Stomach smooth muscle (tissue), 2 donors: ENCODE measurements around the gene RBMXL3.
"Not testable (repeated sequence)": the region's sequence is repeated elsewhere in the genome, so short reads cannot be mapped to it uniquely, and the experiment has no call there.

ENCODE experiments used
- H3K27ac ChIP-seq: one replicate; pipeline ENCODE4 v1.7.0; 2013; ENCODE audit warnings: mild to moderate bottlenecking, low read length, inconsistent platforms
- H3K27me3 ChIP-seq, 2 donors: one replicate each; pipeline ENCODE4 v1.7.0; 2013; ENCODE audit warnings: low read length in 2 of 2; ENCODE audit not compliant: insufficient read depth in 2 of 2, control insufficient read depth in 1 of 2
- H3K36me3 ChIP-seq, 2 donors: one replicate each; pipeline ENCODE4 v1.7.0; 2013; ENCODE audit warnings: low read length in 2 of 2; ENCODE audit not compliant: control insufficient read depth in 2 of 2, insufficient read depth in 2 of 2
- H3K4me1 ChIP-seq: one replicate; pipeline ENCODE4 v1.7.0; 2013; ENCODE audit warnings: low read length; ENCODE audit not compliant: control insufficient read depth, insufficient read depth
- H3K4me3 ChIP-seq, 2 donors: one replicate each; pipeline ENCODE4 v1.7.0; 2013; ENCODE audit warnings: low read length in 2 of 2
- H3K9ac ChIP-seq, 2 donors: one replicate each; pipeline ENCODE4 v1.7.0; 2013; ENCODE audit warnings: low read length in 2 of 2, mild to moderate bottlenecking in 1 of 2
- H3K9me3 ChIP-seq, 2 donors: one replicate each; pipeline ENCODE4 v1.7.0; 2013; ENCODE audit warnings: low read length in 2 of 2; ENCODE audit not compliant: control insufficient read depth in 2 of 2
- donor health status: healthy.
- donor health status: Pancreatic carcinoma.

Gene RBMXL3

GRCh38 chrX:115191490-115192243 lies 2.5 kb downstream of the RBMXL3 start:
- Histone ChIP-seq H3K4me1 (peaks cover 5% of the 10 kb centered on the region), H3K9ac (no peak overlapping the region), H3K27ac (no peak overlapping the region), H3K36me3 (no peaks in the 10 kb centered on the region), H3K9me3 (no peaks in the 10 kb centered on the region), H3K4me3 (no peak overlapping the region), H3K27me3 (peaks cover 0 to 5% of the 10 kb centered on the region in 2 donors)

DNA sequence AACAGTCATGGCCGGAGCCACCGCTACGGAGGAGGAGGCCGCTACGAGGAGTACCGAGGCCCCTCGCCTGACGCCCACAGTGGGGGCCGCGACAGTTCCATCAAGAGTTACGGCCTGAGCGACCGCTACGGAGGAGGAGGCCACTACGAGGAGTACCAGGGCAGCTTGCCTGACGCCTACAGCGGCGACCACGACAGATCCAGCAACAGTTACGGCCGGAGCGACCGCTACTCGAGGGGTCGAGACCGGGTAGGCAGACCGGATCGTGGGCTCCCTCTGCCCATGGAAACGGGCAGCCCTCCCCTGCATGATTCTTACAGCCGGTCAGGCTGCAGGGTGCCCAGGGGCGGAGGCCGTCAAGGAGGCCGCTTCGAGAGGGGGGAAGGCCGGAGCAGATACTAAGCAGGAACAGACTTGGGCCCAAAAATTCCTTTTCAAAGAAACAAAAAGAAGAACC lies 3.1 kb downstream of the RBMXL3 start:
- Histone ChIP-seq H3K4me1 (peaks cover 5% of the 10 kb centered on the region), H3K9me3 (no peaks in the 10 kb centered on the region), H3K27me3 (peaks cover 0 to 9% of the 10 kb centered on the region in 2 donors), H3K4me3 (no peak overlapping the region), H3K9ac (no peak overlapping the region), H3K27ac (no peak overlapping the region), H3K36me3 (no peaks in the 10 kb centered on the region)

- Histone ChIP-seq H3K4me1 (no peaks in the 10 kb centered on the region), H3K9me3 (no peaks in the 10 kb centered on the region), H3K27me3 (no peaks in the 10 kb centered on the region), H3K36me3 (no peaks in the 10 kb centered on the region), H3K27ac (no peak overlapping the region), H3K9ac (no peak overlapping the region), H3K4me3 (no peak overlapping the region)
Measured at GRCh38 chrX:115204040-115204439, 14.8 kb downstream of the RBMXL3 start.

DNA sequence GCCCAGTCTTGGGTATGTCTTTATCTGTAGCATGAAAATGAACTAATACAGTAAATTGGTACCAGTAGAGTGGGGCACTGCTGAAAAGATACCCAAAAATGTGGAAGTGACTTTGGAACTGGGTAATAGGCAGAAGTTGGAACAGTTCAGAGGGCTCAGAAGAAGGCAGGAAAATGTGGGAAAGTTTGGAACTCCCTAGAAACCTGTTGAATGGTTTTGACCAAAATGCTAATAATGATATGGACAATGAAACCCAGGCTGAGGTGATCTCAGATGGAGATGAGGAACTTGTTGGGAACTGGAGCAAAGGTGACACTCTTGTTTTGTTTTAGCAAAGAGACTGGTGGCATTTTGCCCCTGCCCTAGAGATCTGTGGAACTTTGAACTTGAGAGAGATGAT lies 20.3 kb downstream of the RBMXL3 start:
- H3K4me3 ChIP-seq, H3K4me1 ChIP-seq, H3K9ac ChIP-seq, H3K9me3 ChIP-seq, H3K36me3 ChIP-seq, H3K27me3 ChIP-seq, H3K27ac ChIP-seq: not testable (repeated sequence)

GRCh38 chrX:115214151-115214550 lies 24.9 kb downstream of the RBMXL3 start:
- Histone ChIP-seq H3K4me3 (no peak overlapping the region), H3K4me1 (no peaks in the 10 kb centered on the region), H3K27ac (no peak overlapping the region), H3K9ac (no peak overlapping the region), H3K36me3 (no peaks in the 10 kb centered on the region), H3K27me3 (peaks cover 0 to 2% of the 10 kb centered on the region in 2 donors), H3K9me3 (no peaks in the 10 kb centered on the region)

- H3K36me3 ChIP-seq, result no peaks in the 10 kb centered on the region
- H3K9me3 ChIP-seq, result no peaks in the 10 kb centered on the region
- peaks cover 0 to 2% of the 10 kb centered on the region in 2 donors for H3K27me3 ChIP-seq
- no peak overlapping the region for H3K27ac ChIP-seq
- H3K4me1 ChIP-seq, result no peaks in the 10 kb centered on the region
- no peak overlapping the region for H3K4me3 ChIP-seq
- H3K9ac ChIP-seq, result no peak overlapping the region
Measured at GRCh38 chrX:115214605-115215004, 25.4 kb downstream of the RBMXL3 start.

DNA sequence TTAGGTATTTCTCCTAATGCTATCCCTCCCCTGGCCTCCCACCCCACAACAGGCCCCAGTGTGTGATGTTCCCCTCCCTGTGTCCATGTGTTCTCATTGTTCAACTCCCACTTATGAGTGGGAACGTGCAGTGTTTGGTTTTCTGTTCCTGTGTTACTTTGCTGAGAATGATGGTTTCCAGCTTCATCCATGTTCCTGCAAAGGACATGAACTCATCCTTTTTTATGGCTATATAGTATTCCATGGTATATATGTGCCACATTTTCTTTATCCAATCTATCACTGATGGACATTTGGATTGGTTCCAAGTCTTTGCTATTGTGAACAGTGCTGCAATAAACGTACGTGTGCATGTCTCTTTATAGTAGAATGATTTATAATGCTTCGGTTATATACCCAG lies 28.1 kb downstream of the RBMXL3 start:
- not testable (repeated sequence) for H3K9me3 ChIP-seq, H3K36me3 ChIP-seq, H3K9ac ChIP-seq, H3K27ac ChIP-seq, H3K4me1 ChIP-seq, H3K4me3 ChIP-seq, H3K27me3 ChIP-seq

GRCh38 chrX:115226929-115227328 lies 37.7 kb downstream of the RBMXL3 start:
- Histone ChIP-seq H3K27me3 (no peaks in the 10 kb centered on the region), H3K9ac (no peak overlapping the region), H3K27ac (no peak overlapping the region), H3K4me3 (no peak overlapping the region), H3K4me1 (no peaks in the 10 kb centered on the region), H3K9me3 (no peaks in the 10 kb centered on the region), H3K36me3 (no peaks in the 10 kb centered on the region)

DNA sequence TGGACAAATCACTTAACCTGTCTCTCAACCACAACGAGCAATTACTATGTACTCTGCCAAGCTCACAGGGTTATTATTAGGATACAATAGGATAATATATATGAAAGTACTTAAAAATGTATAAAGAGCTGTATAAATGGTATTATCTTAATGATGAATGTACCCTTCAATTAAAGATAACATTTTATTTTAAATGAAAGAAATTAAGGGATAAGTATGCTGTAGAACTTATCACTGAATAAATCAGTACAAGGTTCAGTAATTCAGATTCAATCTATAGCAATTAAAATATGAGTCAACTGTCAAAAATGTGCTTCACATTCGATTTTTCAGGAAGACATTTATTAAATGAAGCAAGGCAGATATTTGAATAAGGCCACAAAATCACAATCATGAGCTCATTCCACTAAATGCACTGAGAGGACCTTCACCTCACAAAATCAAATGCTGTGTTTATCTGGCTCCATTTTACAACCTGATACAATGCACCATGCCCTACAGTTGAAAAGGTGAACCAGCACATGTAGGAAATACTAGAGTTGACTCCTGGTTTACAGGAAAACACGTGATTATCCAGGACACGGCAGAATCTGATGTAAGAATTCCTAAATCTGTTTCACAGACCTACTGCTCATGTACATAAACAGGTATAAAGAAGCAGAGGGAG lies 40.3 kb downstream of the RBMXL3 start:
- Histone ChIP-seq H3K4me1 (no peaks in the 10 kb centered on the region), H3K9ac (no peak overlapping the region), H3K9me3 (no peaks in the 10 kb centered on the region), H3K36me3 (no peaks in the 10 kb centered on the region), H3K4me3 (no peak overlapping the region), H3K27me3 (peaks cover 0 to 3% of the 10 kb centered on the region in 2 donors), H3K27ac (no peak overlapping the region)

DNA sequence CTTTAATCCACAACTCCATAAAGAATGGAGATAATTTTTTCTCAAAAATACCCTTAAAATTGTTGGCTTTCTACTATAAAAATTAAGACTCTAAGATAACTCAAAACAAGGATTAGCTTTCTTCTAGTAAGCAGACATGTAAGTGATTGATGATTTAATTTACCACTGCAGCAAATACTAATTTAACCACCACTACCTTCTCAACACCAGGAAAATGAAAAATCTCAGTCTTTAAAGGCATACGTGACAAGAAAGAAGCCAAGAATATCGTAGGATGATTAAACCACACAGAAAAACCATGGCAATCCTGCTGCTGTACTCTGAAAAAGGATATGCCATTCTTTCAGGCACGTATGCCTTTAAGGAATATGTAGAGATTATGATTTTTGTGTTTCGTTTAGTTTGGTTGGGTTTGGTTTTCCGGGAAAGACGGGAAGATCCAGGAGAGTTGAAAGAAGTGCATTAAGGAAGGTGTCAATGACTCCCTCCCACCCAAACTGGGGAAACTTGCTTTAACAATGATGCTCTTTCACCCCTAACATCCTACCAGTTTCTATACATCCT lies 43.8 kb downstream of the RBMXL3 start:
- Histone ChIP-seq H3K4me1 (no peaks in the 10 kb centered on the region), H3K9ac (peak overlapping the region; percentile 31 to 48), H3K4me3 (peak overlapping the region; percentile 37 to 76), H3K27ac (no peak overlapping the region), H3K36me3 (no peaks in the 10 kb centered on the region), H3K27me3 (peaks cover 0 to 3% of the 10 kb centered on the region in 2 donors), H3K9me3 (no peaks in the 10 kb centered on the region)
